T follicular helper cell (primary cell): ENCODE measurements around the gene SPAG6.
"Not testable (repeated sequence)": the region's sequence is repeated elsewhere in the genome, so short reads cannot be mapped to it uniquely, and the experiment has no call there.

ENCODE experiments used
- DNase-seq: peaks from one replicate; pipeline ENCODE4 v3.0.0-alpha.2; 2020; ENCODE audit warnings: low read depth

SPAG6 gene

DNA sequence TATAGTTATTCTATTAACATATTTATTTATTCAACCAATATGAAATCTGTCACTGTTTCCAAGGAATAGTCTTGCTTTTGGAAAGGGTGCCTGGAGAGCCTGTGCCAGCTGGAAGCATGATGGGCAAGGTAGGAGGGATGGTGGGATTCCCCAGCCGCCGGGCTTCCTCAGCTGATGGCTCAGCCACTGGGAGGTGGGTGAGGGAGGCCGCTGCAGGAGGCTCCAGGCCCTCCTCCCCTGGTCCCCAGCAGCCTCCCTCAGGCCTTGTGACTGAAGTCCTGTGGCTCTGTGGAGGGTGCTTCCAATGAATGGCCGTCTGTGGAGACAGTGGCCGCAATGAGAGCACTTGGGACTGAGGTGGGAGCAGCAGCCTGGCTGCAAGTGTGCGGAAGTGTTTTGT is 27.0 kb downstream of the SPAG6 start:
- DNase-seq = no peak

DNA sequence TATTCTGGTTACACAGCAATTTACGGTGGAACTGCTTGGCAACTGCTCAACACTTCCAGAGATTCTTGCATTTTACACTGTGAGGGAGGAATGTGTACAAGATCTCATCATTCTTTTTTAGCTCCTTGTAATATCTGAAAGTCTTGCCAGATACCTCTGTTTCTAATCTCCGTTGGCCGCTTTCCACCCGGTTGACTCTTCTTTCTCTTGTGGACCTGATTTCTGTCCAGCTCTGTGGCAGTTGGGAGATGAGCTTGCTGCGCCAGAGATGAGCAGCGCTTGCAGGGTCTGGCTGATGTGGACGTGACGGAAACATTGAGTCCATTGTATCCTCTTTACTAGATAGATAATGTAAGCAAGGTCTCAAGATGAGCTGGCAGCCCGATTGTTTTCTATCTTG is 27.6 kb downstream of the SPAG6 start:
- DNase-seq = no peak

DNA sequence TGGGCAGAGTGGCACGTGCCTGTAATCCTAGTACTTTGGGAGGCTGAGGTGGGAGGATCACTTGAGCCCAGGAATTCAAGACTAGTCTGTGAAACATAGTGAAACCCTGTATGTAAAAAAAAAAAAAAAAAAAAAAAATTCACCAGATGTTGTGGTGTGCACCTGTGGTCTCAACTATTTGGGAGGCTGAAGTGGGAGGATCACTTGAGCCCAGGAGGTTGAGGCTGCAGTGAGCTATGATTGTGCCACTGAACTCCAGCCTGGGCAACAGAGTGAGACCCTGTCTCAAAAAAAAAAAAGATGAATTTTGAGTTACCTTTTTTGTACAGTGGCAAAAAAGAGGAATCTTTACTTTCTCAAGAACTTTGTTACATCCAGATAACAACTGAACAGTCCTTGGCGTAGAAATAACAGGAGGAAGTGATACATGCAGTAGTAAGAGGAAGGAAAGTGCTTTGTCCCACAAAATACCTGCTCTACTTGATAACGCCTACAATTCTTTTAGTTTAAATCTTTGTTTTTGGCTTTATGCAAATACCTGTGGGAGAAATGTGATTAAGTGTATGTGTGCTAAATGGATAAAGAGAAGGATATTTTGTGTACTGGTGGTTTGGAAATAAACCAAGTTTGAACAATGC is 29.3 kb downstream of the SPAG6 start:
- DNase-seq = no peak

DNA sequence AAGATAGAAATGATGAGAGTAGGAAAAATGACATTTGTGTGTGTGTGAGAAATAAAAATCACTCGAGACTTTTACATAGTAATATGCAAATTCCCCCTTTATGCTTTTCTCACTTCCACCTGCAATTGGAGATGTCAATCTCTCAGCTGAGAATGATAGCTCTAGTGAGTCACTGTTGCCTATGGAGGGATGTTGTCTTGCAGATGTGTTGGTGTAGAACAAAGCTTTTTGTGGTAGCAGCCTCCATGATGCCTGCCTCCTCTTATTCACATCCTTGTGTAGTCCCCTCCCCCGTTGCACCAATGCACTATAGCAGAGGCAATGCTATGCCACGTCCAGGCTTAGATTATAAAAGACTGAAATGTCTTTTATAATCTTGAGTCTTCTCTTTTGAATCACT is 33.8 kb downstream of the SPAG6 start:
- DNase-seq = no peak

DNA sequence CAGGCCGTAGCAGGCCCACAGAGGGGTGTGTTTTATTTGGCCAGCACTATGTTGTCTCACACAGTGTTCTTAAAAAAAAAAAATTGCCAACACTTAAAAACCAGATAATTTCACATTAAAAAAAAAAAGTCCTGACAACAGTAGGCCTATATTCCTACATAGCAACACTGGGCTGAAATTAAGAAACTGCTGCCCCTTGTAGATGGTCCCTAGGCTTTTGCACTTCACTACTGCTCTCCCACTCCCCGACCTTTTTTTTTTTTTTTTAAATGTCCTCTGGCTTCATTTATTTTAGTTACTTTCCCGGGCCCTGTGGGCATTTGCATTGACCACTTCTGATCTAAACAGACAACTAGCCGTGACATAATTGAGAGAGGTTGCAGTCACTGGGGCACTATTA is 36.0 kb downstream of the SPAG6 start:
- DNase-seq = no peak

DNA sequence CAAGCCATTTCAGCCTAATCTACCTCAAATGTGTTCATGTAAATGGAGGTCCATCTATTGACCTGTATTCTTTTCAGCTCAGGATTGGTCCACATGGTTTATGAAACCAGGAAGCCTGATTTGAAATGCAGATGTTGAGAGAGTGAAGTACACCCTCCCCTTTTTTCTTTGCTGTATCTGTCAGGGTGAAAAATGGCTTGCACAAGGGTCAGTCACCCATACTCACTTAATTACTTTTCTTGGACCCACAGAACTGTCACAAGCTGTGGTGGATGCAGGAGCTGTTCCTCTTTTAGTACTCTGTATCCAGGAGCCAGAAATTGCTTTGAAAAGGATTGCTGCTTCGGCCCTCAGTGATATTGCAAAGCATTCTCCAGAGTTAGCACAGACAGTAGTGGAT is 41.2 kb downstream of the SPAG6 start:
- DNase-seq = no peak

DNA sequence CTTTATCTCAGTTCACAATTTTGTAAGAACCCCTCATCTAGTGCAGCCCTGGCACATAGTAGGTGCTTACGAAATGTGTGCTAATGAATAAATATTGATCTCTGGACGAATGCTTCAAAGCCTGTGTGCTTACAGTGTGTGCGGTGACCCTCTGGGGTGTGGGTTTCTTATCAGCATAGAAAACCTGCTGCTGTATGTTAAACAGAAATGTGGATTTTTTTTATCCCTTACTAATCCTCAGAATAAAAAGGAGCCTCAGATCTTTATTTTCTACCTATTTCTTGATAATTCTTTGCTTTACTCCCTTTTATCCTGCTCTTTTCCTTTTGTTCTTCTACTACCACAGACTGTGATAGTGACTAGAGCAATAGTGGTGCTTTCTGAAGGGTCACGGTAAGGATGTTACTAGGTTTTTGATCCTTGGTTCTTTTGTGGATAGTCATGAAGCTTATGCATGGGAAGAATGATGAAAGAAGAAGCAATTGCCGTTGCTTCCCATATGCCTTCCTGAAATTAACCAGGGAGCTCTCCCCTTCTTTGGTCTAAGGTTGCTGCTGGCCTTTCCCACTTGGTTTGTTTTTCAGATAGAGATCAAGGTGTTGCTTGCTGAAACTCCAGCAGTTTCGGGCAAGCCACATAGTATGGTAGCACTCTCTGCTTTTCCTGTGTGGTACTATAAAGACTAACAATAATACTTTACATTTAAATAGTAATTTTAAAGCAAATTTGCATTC is 44.7 kb downstream of the SPAG6 start:
- DNase-seq = no peak

DNA sequence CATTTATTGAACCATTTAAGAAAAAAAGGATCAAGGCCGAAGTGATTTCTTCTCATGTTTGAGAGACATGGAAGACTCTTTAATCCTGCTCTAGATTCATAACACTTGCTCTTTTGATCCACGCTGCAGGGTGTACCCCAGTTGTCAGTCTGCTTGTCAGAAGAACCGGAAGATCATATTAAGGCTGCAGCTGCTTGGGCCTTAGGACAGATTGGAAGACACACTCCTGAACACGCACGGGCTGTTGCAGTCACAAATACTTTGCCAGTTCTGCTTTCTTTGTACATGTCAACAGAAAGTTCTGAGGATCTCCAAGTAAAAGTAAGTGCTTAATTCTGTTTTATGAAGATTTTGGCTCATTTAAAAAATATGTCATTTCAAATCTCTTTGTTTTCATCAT is 46.3 kb downstream of the SPAG6 start:
- DNase-seq = no peak

DNA sequence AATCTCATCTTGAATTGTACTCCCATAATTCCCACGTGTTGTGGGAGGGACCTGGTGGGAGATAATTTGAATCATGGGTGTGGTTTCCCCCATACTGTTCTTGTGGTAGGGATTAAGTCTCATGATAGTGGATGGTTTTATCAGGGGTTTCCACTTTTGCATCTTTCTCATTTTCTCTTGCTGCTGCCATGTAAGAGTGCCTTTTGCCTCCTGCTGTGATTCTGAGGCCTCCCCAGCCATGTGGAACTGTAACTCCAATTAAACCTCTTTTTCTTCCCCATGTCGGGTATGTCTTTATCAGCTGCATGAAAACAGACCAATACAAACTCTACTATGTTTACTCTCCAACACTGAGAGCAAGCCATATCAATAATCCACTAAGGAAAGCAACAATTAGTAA is 50.9 kb downstream of the SPAG6 start:
- DNase-seq = not testable (repeated sequence)

DNA sequence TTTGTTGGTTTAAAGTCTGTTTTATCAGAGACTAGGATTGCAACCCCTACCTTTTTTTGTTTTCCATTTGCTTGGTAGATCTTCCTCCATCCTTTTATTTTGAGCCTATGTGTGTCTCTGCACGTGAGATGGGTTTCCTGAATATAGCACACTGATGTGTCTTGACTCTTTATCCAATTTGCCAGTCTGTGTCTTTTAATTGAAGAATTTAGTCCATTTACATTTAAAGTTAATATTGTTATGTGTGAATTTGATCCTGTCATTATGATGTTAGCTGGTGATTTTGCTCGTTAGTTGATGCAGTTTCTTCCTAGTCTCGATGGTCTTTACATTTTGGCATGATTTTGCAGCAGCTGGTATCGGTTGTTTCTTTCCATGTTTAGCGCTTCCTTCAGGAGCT is 61.6 kb downstream of the SPAG6 start:
- not testable (repeated sequence) for DNase-seq

DNA sequence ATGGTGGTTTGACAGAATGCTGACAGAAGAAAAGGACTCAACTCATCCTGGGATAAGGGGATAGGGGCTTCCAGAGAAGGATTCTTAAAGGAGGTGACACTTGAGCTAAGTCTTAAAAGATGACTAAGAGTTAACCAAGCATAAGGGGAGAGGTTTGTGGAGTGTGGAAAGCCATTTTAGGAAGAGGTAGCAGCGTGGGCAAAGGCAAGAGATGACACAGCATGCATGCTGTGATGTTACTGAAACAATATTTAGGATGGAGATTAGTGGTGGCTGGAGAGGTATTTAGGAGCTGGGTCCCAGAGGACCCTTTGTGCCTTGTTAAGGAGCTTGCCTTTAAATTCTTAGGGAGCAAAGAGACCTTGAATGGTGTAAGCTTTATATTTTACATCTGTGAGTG is 65.1 kb downstream of the SPAG6 start:
- DNase-seq = no peak

DNA sequence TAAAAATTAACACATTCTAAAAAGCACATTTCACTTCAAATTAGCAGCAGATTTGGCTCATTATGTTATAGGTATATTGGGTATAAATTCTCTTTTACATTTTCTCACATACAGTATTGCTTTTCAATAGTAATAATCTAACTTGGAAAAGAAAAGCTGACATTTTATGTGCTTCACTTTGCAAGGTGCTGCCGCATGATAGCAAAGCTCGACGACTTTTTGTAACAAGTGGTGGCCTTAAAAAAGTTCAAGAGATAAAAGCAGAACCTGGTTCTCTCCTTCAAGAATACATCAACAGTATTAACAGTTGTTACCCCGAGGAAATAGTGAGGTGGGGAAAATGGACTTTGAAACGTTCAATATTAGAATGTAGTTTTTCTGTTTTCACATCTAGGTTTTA is 65.5 kb downstream of the SPAG6 start:
- no peak for DNase-seq

DNA sequence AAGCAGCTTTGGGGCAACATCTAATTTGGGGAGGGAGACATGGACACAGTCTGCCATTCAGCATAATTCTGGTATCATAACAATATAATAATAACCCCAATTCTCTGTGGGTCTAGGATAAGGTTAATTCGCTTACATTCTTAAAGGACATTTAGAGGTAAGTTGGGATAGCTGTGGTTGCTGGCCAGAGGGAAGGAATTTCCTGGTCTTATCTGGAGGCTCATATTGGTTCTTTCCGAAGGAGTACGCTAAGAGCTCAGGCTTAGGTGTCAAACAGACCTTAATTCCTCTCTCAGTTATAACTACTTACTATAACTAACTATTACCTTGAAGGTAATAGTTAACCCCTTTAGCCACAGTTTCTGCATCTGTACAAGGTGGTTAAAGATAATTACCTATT is 68.8 kb downstream of the SPAG6 start:
- DNase-seq = no peak

DNA sequence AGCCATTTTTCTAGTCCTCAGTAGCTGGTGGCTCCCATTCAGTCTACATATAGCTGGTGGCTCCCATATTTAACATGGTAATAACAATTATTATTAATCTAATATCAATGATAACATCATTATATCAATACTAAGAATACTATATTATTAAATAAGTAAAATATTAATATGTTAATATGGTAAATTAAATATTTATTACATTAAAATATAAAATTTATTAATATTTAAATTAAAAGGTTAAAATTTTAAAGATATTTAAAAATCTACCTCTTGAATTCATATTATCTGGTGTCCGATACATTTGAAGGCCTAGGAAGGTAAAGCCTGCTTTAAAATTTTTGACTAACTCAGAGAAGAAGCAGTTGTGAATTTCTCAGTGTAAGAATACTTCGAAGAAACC is 69.8 kb downstream of the SPAG6 start:
- no peak for DNase-seq

DNA sequence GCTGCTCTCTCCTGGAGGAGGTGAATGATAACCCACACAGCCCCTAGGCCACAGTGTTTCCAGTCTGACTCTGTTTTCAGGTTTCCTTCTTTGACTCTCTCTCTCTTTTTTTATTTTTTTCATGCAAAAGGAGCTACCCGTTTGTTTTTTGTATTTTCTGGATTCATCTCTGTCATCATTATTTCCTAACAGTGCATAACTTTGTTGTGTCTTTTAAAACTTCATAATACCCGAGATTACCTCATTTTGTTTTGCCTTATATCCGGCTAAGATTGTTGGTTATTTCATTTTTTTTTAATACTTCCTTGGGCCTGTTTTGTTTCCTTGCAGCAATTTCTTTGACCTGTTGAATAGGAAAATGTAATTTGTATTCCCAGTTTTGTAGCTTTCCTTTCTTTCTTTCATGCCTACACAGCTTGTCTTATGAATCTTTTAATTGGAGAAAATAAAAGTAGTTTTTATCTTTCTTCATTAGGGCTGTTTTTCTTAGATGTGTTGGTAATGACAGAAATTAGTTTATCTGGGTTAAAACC is 72.5 kb downstream of the SPAG6 start:
- DNase-seq = no peak

DNA sequence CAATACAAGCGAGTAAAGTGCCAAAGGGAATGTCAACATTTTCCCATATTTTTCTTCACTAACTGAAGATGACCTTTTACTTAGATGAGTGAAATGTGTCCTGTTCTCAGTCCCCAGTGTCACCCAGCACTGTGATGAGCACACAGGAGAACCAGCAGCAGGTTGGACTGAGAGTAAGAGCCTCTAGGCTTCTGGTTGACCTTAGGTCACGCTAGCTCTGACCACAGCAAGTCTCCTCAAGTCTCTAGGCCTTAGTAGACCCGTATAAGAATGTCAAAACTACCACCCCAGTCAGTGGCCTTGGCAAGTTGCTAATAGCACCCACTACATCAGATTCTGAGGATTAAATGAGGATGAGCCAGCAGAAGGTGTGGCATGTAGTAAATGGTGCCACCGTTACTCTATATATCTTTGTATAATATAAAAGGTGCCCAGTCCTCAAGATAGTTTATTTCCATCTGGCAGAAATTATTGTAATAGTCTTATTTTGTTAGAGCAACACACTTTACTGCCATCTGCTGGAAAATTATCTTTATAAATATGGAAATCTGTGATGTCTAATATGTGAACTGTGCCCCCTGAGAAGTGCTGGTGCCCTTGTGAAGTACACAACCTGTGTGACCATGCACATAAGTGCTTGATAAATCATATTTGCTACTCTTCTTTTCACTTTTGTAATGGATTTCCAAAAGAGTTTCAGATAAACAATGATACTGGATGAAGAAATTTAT is 75.7 kb downstream of the SPAG6 start:
- DNase-seq = no peak

DNA sequence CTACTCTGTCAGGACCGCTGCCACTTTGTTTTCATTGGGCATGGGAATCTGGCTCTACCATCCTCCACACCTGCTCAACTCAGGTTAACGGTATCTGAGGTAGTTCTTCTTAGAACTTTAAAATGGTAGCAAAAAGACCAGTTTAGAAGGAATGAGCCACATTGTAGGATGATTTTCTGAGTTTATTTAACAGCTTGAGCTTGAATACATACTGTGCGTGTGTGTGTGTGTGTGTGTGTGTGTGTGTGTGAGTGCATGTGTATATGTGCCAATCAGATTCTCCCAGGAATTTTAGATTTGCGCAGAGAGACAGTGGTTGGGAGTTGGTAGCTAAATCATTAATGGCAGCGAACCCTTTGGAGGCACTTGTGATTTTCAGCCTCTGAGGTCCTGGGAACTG is 81.4 kb downstream of the SPAG6 start:
- no peak for DNase-seq

DNA sequence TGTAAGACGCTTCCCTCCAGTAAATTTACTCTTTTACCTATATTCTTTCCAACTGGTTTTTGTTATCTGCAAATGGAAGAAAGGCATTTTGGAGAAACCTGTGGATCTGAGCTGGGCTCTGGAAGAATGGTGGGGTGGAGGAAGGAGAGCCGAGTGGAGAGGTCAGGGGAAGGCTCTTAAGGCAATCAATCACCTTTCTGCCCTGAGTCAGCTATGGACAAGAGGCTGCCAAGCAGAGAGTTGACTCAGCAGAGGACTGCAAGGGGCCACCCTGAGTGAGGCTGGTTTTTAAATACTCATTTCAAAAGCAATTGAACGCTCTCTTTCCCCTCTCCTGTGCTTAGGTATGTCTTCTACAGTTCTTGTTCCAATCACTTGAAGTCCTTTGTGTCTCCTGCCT is 81.8 kb downstream of the SPAG6 start:
- DNase-seq = no peak

DNA sequence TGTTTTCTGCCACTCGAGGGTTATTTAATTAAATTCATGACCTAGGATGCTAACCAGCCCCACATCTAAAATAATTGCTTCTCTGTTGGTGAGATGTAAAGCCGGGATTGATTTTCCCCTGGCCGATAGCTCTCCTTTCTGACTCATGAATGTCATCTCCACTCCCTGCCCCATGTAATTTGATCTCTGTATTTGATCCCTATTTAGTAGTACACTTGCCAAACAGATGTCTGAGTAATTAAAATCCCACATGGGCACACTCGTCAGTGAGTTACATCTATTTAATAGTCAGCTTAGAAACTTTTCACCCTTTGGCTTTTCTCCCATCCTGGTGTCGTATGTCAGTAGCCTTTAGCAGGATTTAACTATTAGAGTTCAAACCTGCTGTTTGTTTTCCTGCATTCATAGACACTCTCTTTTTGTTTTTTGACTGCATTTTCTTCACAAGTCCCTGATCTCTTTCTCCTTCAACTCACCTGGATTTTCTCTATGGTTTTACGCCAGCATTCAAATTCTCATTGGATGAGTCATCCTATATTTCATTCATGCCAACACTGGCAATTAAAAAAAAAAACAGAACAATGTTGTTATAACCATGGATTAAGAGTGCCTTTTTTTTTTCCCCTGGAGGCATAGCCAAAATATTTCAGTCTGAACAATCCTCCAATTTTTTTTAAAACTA is 82.7 kb downstream of the SPAG6 start:
- no peak for DNase-seq

DNA sequence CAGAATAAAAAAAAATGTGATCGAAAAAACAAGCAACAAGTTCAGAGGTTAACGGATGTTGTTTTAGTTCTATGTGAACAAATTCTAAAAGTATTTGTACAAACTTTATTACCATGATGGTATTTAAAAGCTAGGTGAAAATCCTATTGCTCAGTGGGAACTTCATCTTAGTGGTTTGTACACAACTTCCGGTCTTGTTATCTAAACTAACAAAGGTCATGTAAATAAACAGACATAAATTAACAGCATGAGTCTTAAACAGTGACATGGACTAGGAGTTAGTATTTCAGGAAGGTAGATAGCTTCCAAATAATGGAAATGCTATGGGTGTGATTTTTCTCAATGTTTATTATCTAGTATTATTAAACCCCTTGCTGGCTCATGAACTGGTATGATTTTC is 83.8 kb downstream of the SPAG6 start:
- DNase-seq = no peak

DNA sequence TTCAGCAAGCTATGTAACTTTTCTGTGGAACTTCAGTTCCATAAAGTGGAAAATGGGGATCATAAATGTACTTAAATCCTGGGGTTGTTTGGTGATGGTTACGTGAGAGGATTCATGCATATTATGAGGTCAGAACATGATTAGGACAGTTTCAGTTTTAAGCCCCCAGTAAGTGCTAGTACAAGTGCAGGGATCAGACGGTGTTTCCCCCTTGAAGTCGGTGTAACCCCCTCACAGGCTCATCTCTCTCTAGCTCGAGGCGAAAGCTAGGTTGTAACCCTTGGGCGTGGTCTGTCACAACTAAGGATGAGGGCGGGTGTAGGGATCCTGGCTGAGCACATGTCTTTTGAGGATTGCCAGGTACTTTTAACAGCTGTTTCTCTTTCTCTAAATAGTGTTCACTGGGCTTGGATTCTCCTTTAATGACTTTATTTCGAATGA is 84.7 kb downstream of the SPAG6 start:
- DNase-seq = no peak

DNA sequence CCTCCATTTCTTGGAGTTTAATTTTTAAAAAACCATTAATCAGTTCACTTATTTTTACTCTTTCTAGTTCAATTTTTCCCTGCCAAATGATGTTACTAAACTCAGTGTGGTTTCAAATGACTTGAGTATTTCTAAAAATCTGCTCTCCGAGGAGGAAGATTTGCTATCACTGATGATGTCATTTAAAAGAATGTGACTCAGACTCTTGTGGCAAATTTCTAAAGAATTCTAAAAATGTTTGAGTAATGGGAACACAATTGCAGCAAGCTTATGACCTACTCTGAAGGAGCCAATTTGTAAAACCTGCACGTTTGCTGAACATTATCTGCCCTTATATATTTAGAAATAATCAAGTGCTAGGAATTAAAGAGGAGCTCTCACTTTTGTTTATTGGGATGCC is 88.6 kb downstream of the SPAG6 start:
- no peak for DNase-seq
